SK-N-SH (cell line): Measurements from ENCODE around the gene SRSF1. TPM values are rescaled to one million over a fixed set of nuclear protein-coding genes. Genes with fewer than 3 reads are reported as not detected.

Source experiments
- CTCF ChIA-PET: fragments of 300-600, 350-600 bp; formaldehyde crosslinking; extraction: SDS; loops from one replicate; lab custom pipeline; 2021; lab: Yijun Ruan, JAX
- POLR2A ChIA-PET: fragments of 350-600 bp; sonication (Branson Sonifier 250); formaldehyde crosslinking; extraction: SDS; loops from one replicate; lab custom pipeline; 2020; ENCODE audit warnings: antibody characterized with exemption, inconsistent platforms; lab: Yijun Ruan, JAX
- DNase-seq: peaks from one replicate; pipeline ENCODE4 v3.0.0; 2012
- H2AFZ ChIP-seq: fragments of 200-600 bp; sonication (generic); 2 replicates; pipeline ENCODE4 v1.8.1; 2016; ENCODE audit warnings: antibody characterized with exemption, mild to moderate bottlenecking, low read depth
- H3F3A ChIP-seq: fragments of 200-600 bp; sonication (generic); replicated peaks from 2 replicates; pipeline ENCODE3; 2016; ENCODE audit warnings: antibody characterized with exemption, mild to moderate bottlenecking; ENCODE audit not compliant: insufficient read depth
- H3K27ac ChIP-seq, 2 experiments: fragments of 200-500 bp in 1 of 2; fragments of 200-600 bp in 1 of 2; sonication (Bioruptor generic) in 1 of 2; sonication (generic), shearing (Covaris generic) in 1 of 2; 2 replicates each; pipeline versions ENCODE4 v1.5.1 to v1.6.1; 2014 to 2016; ENCODE audit warnings: low read depth in 2 of 2, inconsistent platforms in 1 of 2, low read length in 1 of 2, mild to moderate bottlenecking in 1 of 2, mixed read lengths in 1 of 2
- H3K27me3 ChIP-seq: fragments of 200-600 bp; sonication (generic), shearing (Covaris generic); 2 replicates; pipeline ENCODE4 v1.6.1; 2016; ENCODE audit warnings: mixed run types; ENCODE audit not compliant: insufficient read depth
- H3K36me3 ChIP-seq, 2 experiments: fragments of 200-500 bp in 1 of 2; fragments of 200-600 bp in 1 of 2; sonication (Bioruptor generic) in 1 of 2; sonication (generic) in 1 of 2; replicated peaks in 1 of 2; 2 replicates each; pipeline versions ENCODE3 to v1.5.1; 2014 to 2016; ENCODE audit warnings: low read length in 1 of 2, mild to moderate bottlenecking in 1 of 2; ENCODE audit not compliant: insufficient read depth in 2 of 2, control insufficient read depth in 1 of 2
- H3K4me1 ChIP-seq, 2 experiments: fragments of 200-500 bp in 1 of 2; fragments of 200-600 bp in 1 of 2; sonication (Bioruptor generic) in 1 of 2; sonication (generic), shearing (Covaris generic) in 1 of 2; 2 replicates each; pipeline versions ENCODE4 v1.5.1 to v1.6.1; 2014 to 2016; ENCODE audit warnings: low read depth in 1 of 2, low read length in 1 of 2, mixed run types in 1 of 2; ENCODE audit not compliant: insufficient read depth in 2 of 2, control insufficient read depth in 1 of 2
- H3K4me2 ChIP-seq: fragments of 200-600 bp; sonication (generic), shearing (Covaris generic); 2 replicates; pipeline ENCODE4 v1.6.1; 2017; ENCODE audit warnings: mixed run types
- H3K4me3 ChIP-seq, 2 experiments: fragments of 200-500 bp in 1 of 2; fragments of 200-600 bp in 1 of 2; sonication (Bioruptor generic) in 1 of 2; sonication (generic), shearing (Covaris generic) in 1 of 2; 2 replicates each; pipeline versions ENCODE4 v1.5.1 to v1.8.1; 2014 to 2016; ENCODE audit warnings: low read depth in 2 of 2, inconsistent platforms in 1 of 2, low read length in 1 of 2, mild to moderate bottlenecking in 1 of 2, mixed read lengths in 1 of 2, moderate library complexity in 1 of 2
- H3K79me2 ChIP-seq: fragments of 200-600 bp; sonication (generic); 2 replicates; pipeline ENCODE4 v1.8.1; 2017; ENCODE audit warnings: mild to moderate bottlenecking; ENCODE audit not compliant: insufficient read depth
- H3K9ac ChIP-seq: fragments of 200-600 bp; sonication (generic); 2 replicates; pipeline ENCODE4 v1.6.1; 2017; ENCODE audit warnings: mixed run types
- H3K9me2 ChIP-seq: fragments of 200-600 bp; sonication (generic); 2 replicates; pipeline ENCODE4 v1.6.1; 2017; ENCODE audit warnings: mixed run types
- H3K9me3 ChIP-seq: fragments of 200-600 bp; sonication (generic); 2 replicates; pipeline ENCODE4 v1.6.1; 2017; ENCODE audit warnings: mixed run types, mild to moderate bottlenecking, moderate library complexity
- H4K20me1 ChIP-seq: fragments of 200-600 bp; sonication (generic); 2 replicates; pipeline ENCODE4 v1.6.1; 2017; ENCODE audit warnings: mild to moderate bottlenecking, mixed run types; ENCODE audit not compliant: insufficient read depth
- CHD2 ChIP-seq: fragments of 150-350 bp; IDR thresholded peaks from 2 replicates; pipeline ENCODE4 v1.6.1; 2018; ENCODE audit warnings: low read length; ENCODE audit not compliant: partially characterized antibody
- CTCF ChIP-seq: fragments of 200-600 bp; sonication (generic); IDR thresholded peaks from 2 replicates; pipeline ENCODE4 v1.6.1; 2017; ENCODE audit warnings: antibody characterized with exemption, mild to moderate bottlenecking, moderate library complexity
- EP300 ChIP-seq, 2 experiments: IDR thresholded peaks; 2 replicates each; pipeline versions ENCODE4 v1.4.0 to v1.6.1; 2012; ENCODE audit warnings: borderline replicate concordance in 1 of 2, low read depth in 1 of 2, low read length in 1 of 2
- EZH2phosphoT487 ChIP-seq: fragments of 200-600 bp; sonication (generic); IDR thresholded peaks from 2 replicates; pipeline ENCODE4 v1.6.1; 2017; ENCODE audit warnings: low read depth, mixed run types, mild to moderate bottlenecking, antibody characterized with exemption, moderate library complexity, borderline replicate concordance
- GATA2 ChIP-seq: sonication (generic); formaldehyde crosslinking; IDR thresholded peaks from 2 replicates; pipeline ENCODE4 v1.5.0; 2020; ENCODE audit warnings: mild to moderate bottlenecking, missing genetic modification reagents
- IRF3 ChIP-seq: fragments of 150-350 bp; IDR thresholded peaks from 2 replicates; pipeline ENCODE4 v1.6.1; 2016; ENCODE audit warnings: mild to moderate bottlenecking, low read depth, low read length
- JUND ChIP-seq: IDR thresholded peaks from 2 replicates; pipeline ENCODE4 v1.4.0; 2012
- MAX ChIP-seq: IDR thresholded peaks from 2 replicates; pipeline ENCODE4 v1.4.0; 2012; ENCODE audit warnings: low read depth
- MXI1 ChIP-seq: IDR thresholded peaks from 2 replicates; pipeline ENCODE4 v1.6.1; 2012; ENCODE audit warnings: mild to moderate bottlenecking, low read depth, low read length, improper control_type of control experiment
- NFIC ChIP-seq: IDR thresholded peaks from 2 replicates; pipeline ENCODE4 v1.4.0; 2012; ENCODE audit warnings: borderline replicate concordance
- PBX3 ChIP-seq: IDR thresholded peaks from 2 replicates; pipeline ENCODE4; 2012
- POLR2AphosphoS5 ChIP-seq: IDR thresholded peaks from 2 replicates; pipeline ENCODE4 v1.6.1; 2012; ENCODE audit warnings: low read depth, low read length
- RAD21 ChIP-seq: IDR thresholded peaks from 2 replicates; pipeline ENCODE4 v1.6.1; 2012; ENCODE audit warnings: mild to moderate bottlenecking, low read length
- RCOR1 ChIP-seq: fragments of 150-350 bp; IDR thresholded peaks from 2 replicates; pipeline ENCODE4 v1.6.1; 2017; ENCODE audit warnings: antibody characterized with exemption, low read length
- RFX5 ChIP-seq: IDR thresholded peaks from 2 replicates; pipeline ENCODE4 v1.6.1; 2012; ENCODE audit warnings: mild to moderate bottlenecking, improper control_type of control experiment, low read length
- RXRA ChIP-seq: IDR thresholded peaks from 2 replicates; pipeline ENCODE4 v1.4.0; 2012; ENCODE audit warnings: low read depth, mild to moderate bottlenecking, borderline replicate concordance
- SMC3 ChIP-seq: IDR thresholded peaks from 2 replicates; pipeline ENCODE4 v1.6.1; 2012; ENCODE audit warnings: low read depth, low read length, improper control_type of control experiment
- TAF1 ChIP-seq: IDR thresholded peaks from 2 replicates; pipeline ENCODE4 v1.6.1; 2012; ENCODE audit warnings: low read depth, mild to moderate bottlenecking, low read length, moderate library complexity, borderline replicate concordance
- TCF12 ChIP-seq: IDR thresholded peaks from 2 replicates; pipeline ENCODE4 v1.4.0; 2012
- USF1 ChIP-seq: IDR thresholded peaks from 2 replicates; pipeline ENCODE4 v1.4.0; 2012; ENCODE audit warnings: low read depth, borderline replicate concordance
- YY1 ChIP-seq: IDR thresholded peaks from 2 replicates; pipeline ENCODE4 v1.4.0; 2012; ENCODE audit warnings: low read depth, mild to moderate bottlenecking
- WGBS: methylation state at CpG from one replicate; pipeline ENCODE4 v1.1.6; 2017; ENCODE audit warnings: low lambda C conversion rate; 5-methylcytosine and 5-hydroxymethylcytosine counted together
- polyA plus RNA-seq, 3 experiments: library from polyadenylated mRNA; depleted of rRNA; stranded (reverse); fragments of >200 nt; gene quantifications; 2 replicates each; pipeline ENCODE4 v1.2.3, GENCODE V29; 2012

Gene SRSF1
- polyA plus RNA-seq, 1 of the 3 experiments (the other 2 are of a cell fraction), result 248 TPM

GRCh38 chr17:57971572-57971971, 35.5 kb downstream of the SRSF1 start:
- no peak for TF ChIP-seq TAF1
- peak; percentile 88 for TF ChIP-seq GATA2
- peak; percentile 29; the same call in 1 of the 2 replicates for TF ChIP-seq RAD21
- TF ChIP-seq IRF3, result no peak
- no peak for TF ChIP-seq YY1
- peak; percentile 76; the same call in 1 of the 2 replicates for TF ChIP-seq MXI1
- TF ChIP-seq TCF12, result no peak
- no peak for TF ChIP-seq USF1
- peak in 1 of 2 experiments; percentile 82; a peak in 2 of 4 replicates for TF ChIP-seq EP300 (IDR thresholded peaks at IDR 0.05; ENCODE audit: borderline replicate concordance in 1 of 2, low read depth in 1 of 2, low read length in 1 of 2)
- TF ChIP-seq CHD2, result peak; percentile 51
- TF ChIP-seq RFX5, result no peak
- 0 out of 2 replicates have a peak, but pooled peaks have one; percentile 1 for TF ChIP-seq SMC3
- TF ChIP-seq RCOR1, result peak; percentile 75; the same call in 1 of the 2 replicates
- peaks cover 13 to 25% of the 10 kb centered on the region in 2 experiments; a peak in 2 of 4 replicates for H3K4me1 ChIP-seq
- peak; percentile 73 for DNase-seq
- 83% methylated on average over 10 of the region's 10 CpGs for WGBS
- ChIA-PET CTCF (interaction anchor here (0.7 to 3.2 kb wide), 21 partner anchors 10 to 427 kb away, joined by 3 to 15 read pairs (median 4); no protein-coding TSS in a partner anchor), POLR2A (interaction anchor here (0.9 to 1.4 kb wide), 6 partner anchors 17 to 111 kb away, joined by 3 to 8 read pairs (median 3); partner anchors contain the start of genes CUEDC1 and SRSF1)
- no peaks in the 10 kb centered on the region for H3K9me2 ChIP-seq
- H2AFZ ChIP-seq, result no peak overlapping the region
- H4K20me1 ChIP-seq, result 0 out of 2 replicates have a peak, but pooled peaks cover 8% of the 10 kb centered on the region
- no peaks in the 10 kb centered on the region for H3K9me3 ChIP-seq
- H3K9ac ChIP-seq, result no peak overlapping the region
- peaks cover 39 to 42% of the 10 kb centered on the region in 2 experiments for H3K36me3 ChIP-seq
- H3K4me3 ChIP-seq, result no peak overlapping the region
- H3K79me2 ChIP-seq, result peaks cover 16% of the 10 kb centered on the region; the same call in 1 of the 2 replicates
- no peaks in the 10 kb centered on the region for H3K27me3 ChIP-seq
- H3K27ac ChIP-seq, result peak overlapping the region; percentile 42 to 72
- H3K4me2 ChIP-seq, result no peak overlapping the region
- H3F3A ChIP-seq, result peaks cover 21% of the 10 kb centered on the region

GRCh38 chr17:57970710-57971109, 36.3 kb downstream of the SRSF1 start:
- ChIA-PET POLR2A (interaction anchor here (1.2 to 1.4 kb wide), 4 partner anchors 16 to 37 kb away, joined by 3 to 8 read pairs (median 4); partner anchors contain the start of genes CUEDC1 and SRSF1), CTCF (interaction anchor here (0.9 to 5.9 kb wide), 13 partner anchors 10 to 113 kb away, joined by 3 to 43 read pairs (median 5); partner anchors contain the start of gene CUEDC1)
- peaks cover 13 to 25% of the 10 kb centered on the region in 2 experiments; a peak in 2 of 4 replicates for H3K4me1 ChIP-seq
- peak overlapping the region; percentile 26 to 42; a peak in 2 of 4 replicates for H3K27ac ChIP-seq
- peaks cover 8% of the 10 kb centered on the region; the same call in 1 of the 2 replicates for H3K79me2 ChIP-seq
- 33% methylated on average over 4 of the region's 4 CpGs for WGBS
- H3K27me3 ChIP-seq, result no peaks in the 10 kb centered on the region
- H3K4me2 ChIP-seq, result no peak overlapping the region
- H3K9ac ChIP-seq, result no peak overlapping the region
- peaks cover 31 to 35% of the 10 kb centered on the region in 2 experiments for H3K36me3 ChIP-seq
- no peaks in the 10 kb centered on the region for H3K9me3 ChIP-seq
- H4K20me1 ChIP-seq, result 0 out of 2 replicates have a peak, but pooled peaks cover 3% of the 10 kb centered on the region
- no peaks in the 10 kb centered on the region for H3K9me2 ChIP-seq
- peaks cover 19% of the 10 kb centered on the region for H3F3A ChIP-seq
- no peak overlapping the region for H3K4me3 ChIP-seq
- DNase-seq, result no peak
- H2AFZ ChIP-seq, result no peak overlapping the region
- TF ChIP-seq RAD21 (no peak), JUND (peak; percentile 45; the same call in 1 of the 2 replicates), SMC3 (no peak), EZH2phosphoT487 (no peak), MAX (no peak), RXRA (no peak), PBX3 (peak; percentile 39; the same call in 1 of the 2 replicates), TCF12 (peak; percentile 85), IRF3 (no peak), CHD2 (no peak), NFIC (no peak), POLR2AphosphoS5 (peak; percentile 48; the same call in 1 of the 2 replicates), CTCF (no peak)
